ENCODE measurements around the gene HERC4. TPM values are rescaled to one million over a fixed set of nuclear protein-coding genes. Genes with fewer than 3 reads are reported as not detected.

Gene HERC4
- total RNA-seq, 1 experiment from 2014 or later = 95.2 TPM

DNA sequence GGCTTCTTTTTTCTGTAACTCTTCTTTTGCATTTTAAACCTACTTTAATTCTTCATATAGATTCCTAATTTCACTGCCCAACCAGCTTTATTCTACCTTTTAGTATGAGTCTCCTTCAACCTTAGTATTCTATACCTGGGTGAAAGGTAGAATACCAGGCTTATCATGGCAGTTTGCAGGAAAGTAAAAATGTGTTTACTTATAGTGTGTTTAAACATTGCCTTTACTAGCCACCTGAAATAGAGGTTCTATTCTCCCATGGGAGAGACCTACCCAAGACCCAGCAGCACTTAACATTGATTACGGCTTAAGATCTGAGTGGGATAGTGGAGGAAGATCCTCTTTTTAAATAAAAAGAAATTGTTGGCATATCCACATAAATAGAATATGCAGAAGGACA is 32.6 kb upstream of the HERC4 start:
- no peak overlapping the region for H3K27ac Mint-ChIP-seq (ENCODE audit: unreplicated experiment)
- no TSS peak for BruUV-seq (replicated peaks)
- H3K36me3 Mint-ChIP-seq (ENCODE audit: insufficient read depth, unreplicated experiment) = no peaks in the 10 kb centered on the region
- peaks cover 16% of the 10 kb centered on the region for H3K4me1 Mint-ChIP-seq (ENCODE audit: low read depth, unreplicated experiment)
- CTCF ChIA-PET = no interaction called here
- no peak overlapping the region for H3K4me3 Mint-ChIP-seq (ENCODE audit: low read depth, unreplicated experiment)
- TF ChIP-seq, protein P1, sequence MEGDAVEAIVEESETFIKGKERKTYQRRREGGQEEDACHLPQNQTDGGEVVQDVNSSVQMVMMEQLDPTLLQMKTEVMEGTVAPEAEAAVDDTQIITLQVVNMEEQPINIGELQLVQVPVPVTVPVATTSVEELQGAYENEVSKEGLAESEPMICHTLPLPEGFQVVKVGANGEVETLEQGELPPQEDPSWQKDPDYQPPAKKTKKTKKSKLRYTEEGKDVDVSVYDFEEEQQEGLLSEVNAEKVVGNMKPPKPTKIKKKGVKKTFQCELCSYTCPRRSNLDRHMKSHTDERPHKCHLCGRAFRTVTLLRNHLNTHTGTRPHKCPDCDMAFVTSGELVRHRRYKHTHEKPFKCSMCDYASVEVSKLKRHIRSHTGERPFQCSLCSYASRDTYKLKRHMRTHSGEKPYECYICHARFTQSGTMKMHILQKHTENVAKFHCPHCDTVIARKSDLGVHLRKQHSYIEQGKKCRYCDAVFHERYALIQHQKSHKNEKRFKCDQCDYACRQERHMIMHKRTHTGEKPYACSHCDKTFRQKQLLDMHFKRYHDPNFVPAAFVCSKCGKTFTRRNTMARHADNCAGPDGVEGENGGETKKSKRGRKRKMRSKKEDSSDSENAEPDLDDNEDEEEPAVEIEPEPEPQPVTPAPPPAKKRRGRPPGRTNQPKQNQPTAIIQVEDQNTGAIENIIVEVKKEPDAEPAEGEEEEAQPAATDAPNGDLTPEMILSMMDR (IDR thresholded peaks at IDR 0.05; ENCODE audit: unreplicated experiment) = no peak
- no peaks in the 10 kb centered on the region for H3K9me3 Mint-ChIP-seq (ENCODE audit: low read depth, unreplicated experiment)
- DNase-seq = no peak
- intact Hi-C loops (cut with micrococcal nuclease; ENCODE audit: unreplicated experiment) = no loop called here
- no peaks in the 10 kb centered on the region for H3K27me3 Mint-ChIP-seq (ENCODE audit: unreplicated experiment)

DNA sequence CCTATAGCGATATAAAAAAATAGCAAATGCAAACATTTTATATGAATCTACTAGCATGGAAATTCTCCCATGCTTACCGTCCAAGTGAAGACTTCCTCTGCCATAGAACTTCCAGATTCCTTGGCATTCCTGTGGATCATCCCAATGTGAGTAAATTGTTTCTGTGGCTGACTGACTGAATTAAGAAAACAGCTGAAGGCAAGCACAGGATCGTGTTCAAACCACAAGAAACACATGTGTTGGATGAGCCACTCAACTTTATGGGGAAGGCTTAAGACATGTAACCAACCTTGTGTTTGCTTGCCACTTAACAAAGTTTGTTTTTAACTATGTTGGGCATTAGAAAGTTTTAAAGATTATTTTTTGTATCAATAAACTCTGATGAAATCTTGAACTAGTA is 31.6 kb upstream of the HERC4 start:
- Mint-ChIP-seq H3K27me3 (ENCODE audit: unreplicated experiment) (no peaks in the 10 kb centered on the region), H3K4me3 (ENCODE audit: low read depth, unreplicated experiment) (no peak overlapping the region), H3K27ac (ENCODE audit: unreplicated experiment) (no peak overlapping the region), H3K9me3 (ENCODE audit: low read depth, unreplicated experiment) (no peaks in the 10 kb centered on the region), H3K36me3 (ENCODE audit: insufficient read depth, unreplicated experiment) (no peaks in the 10 kb centered on the region), H3K4me1 (ENCODE audit: low read depth, unreplicated experiment) (peaks cover 26% of the 10 kb centered on the region)
- CTCF ChIA-PET = no interaction called here
- TF ChIP-seq, protein P1 (IDR thresholded peaks at IDR 0.05; ENCODE audit: unreplicated experiment) = no peak
- DNase-seq = no peak
- no TSS peak for BruUV-seq (replicated peaks)
- intact Hi-C loops (cut with micrococcal nuclease; ENCODE audit: unreplicated experiment) = no loop called here

DNA sequence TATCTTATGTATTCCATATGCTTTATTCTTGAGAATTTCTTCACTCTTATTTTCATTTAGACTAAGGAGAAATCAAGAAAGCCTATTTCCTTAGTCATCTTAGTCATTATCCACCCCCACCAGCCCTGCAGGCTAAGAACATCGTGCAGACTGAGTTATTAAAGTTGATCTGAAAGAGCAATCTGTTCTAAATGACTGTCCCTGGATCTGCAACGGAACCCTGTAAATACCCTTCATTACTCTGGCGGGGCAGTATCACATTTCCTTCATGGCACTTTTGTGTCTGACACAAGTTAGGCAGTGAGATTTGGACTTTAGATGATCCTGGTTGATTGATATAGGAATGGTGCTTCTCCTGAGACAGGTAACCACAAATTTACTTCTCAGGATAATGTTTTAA is 30.7 kb upstream of the HERC4 start:
- BruUV-seq (replicated peaks) = no TSS peak
- Mint-ChIP-seq H3K27me3 (ENCODE audit: unreplicated experiment) (no peaks in the 10 kb centered on the region), H3K9me3 (ENCODE audit: low read depth, unreplicated experiment) (no peaks in the 10 kb centered on the region), H3K4me3 (ENCODE audit: low read depth, unreplicated experiment) (no peak overlapping the region), H3K27ac (ENCODE audit: unreplicated experiment) (no peak overlapping the region), H3K4me1 (ENCODE audit: low read depth, unreplicated experiment) (peaks cover 35% of the 10 kb centered on the region), H3K36me3 (ENCODE audit: insufficient read depth, unreplicated experiment) (no peaks in the 10 kb centered on the region)
- no peak for DNase-seq
- intact Hi-C loops (cut with micrococcal nuclease; ENCODE audit: unreplicated experiment) = no loop called here
- CTCF ChIA-PET = no interaction called here
- TF ChIP-seq, protein P1 (IDR thresholded peaks at IDR 0.05; ENCODE audit: unreplicated experiment) = no peak

DNA sequence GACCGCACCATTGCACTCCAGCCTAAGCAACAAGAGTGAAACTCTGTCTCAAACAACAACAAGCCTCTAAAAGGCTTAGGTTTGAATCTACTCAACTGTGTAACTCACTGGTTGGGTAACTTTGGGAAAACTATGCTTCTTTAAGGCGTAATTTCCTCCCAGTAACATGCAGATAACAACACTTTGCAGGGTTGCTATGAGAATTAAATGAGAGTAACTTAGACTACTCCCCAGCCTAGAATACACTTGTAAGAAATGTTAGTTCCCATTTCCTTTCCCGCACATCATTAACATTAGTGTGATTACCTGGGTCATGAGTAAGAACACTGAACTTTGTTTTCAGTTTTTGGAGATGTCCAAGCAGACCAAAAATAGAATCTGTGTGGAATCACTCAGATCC is 28.8 kb upstream of the HERC4 start:
- Mint-ChIP-seq H3K4me1 (ENCODE audit: low read depth, unreplicated experiment) (peaks cover 36% of the 10 kb centered on the region), H3K36me3 (ENCODE audit: insufficient read depth, unreplicated experiment) (no peaks in the 10 kb centered on the region), H3K27ac (ENCODE audit: unreplicated experiment) (no peak overlapping the region), H3K4me3 (ENCODE audit: low read depth, unreplicated experiment) (no peak overlapping the region), H3K9me3 (ENCODE audit: low read depth, unreplicated experiment) (no peaks in the 10 kb centered on the region), H3K27me3 (ENCODE audit: unreplicated experiment) (no peaks in the 10 kb centered on the region)
- CTCF ChIA-PET = no interaction called here
- intact Hi-C loops (cut with micrococcal nuclease; ENCODE audit: unreplicated experiment) = no loop called here
- TF ChIP-seq, protein P1 (IDR thresholded peaks at IDR 0.05; ENCODE audit: unreplicated experiment) = no peak
- BruUV-seq (replicated peaks) = no TSS peak
- no peak for DNase-seq

Data from Calu3 (cell line).